ENCODE results near the gene MARCHF9. TPM values are rescaled to one million over a fixed set of nuclear protein-coding genes. Genes with fewer than 3 reads are reported as not detected.

MARCHF9 gene
- total RNA-seq, 1 donor from 2014 or later: 21.2 TPM

DNA sequence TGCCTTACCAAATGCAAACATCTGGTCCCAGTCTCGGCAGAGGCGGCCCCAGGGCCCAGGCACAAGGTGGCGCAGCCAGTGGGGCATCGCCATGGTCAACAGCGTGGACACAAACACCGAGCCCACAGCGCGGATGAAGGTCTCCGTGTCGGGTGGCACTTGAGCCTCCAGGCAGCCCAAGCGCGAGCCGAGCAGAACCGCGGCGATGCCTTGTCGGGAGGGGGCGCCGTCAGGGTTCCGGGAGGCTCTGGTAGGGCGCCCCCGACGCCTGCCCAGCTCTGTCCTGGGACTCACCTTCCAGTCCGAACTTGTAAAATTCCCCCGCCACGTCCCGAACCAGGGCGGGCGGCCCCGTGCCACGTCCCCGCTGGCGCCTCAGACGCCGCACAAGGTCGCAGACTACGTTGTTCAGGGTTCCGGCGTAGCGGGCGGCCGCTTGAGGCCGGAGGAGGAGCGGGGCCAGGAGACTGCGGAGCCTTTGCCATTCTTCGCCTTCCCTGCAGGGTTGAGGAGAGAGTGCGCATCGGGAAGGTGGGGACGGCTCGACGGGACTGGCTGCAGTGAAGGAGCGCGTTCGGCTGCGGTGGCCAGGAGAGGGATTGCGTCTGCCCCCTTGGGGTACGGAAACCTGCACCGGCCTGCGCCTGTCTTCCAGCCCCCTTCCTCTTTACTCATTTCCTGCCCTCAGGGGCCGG, 10.2 kb downstream of the MARCHF9 start:
- TF ChIP-seq, protein P1, sequence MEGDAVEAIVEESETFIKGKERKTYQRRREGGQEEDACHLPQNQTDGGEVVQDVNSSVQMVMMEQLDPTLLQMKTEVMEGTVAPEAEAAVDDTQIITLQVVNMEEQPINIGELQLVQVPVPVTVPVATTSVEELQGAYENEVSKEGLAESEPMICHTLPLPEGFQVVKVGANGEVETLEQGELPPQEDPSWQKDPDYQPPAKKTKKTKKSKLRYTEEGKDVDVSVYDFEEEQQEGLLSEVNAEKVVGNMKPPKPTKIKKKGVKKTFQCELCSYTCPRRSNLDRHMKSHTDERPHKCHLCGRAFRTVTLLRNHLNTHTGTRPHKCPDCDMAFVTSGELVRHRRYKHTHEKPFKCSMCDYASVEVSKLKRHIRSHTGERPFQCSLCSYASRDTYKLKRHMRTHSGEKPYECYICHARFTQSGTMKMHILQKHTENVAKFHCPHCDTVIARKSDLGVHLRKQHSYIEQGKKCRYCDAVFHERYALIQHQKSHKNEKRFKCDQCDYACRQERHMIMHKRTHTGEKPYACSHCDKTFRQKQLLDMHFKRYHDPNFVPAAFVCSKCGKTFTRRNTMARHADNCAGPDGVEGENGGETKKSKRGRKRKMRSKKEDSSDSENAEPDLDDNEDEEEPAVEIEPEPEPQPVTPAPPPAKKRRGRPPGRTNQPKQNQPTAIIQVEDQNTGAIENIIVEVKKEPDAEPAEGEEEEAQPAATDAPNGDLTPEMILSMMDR (IDR thresholded peaks at IDR 0.05): peak; percentile 36
- Histone ChIP-seq H3K36me3 (peaks cover 16% of the 10 kb centered on the region), H3K4me3 (peak overlapping the region; percentile 54), H3K4me1 (peaks cover 27% of the 10 kb centered on the region), H3K27me3 (peaks cover 46% of the 10 kb centered on the region), H3K27ac (no peak overlapping the region), H3K9me3 (no peaks in the 10 kb centered on the region)
- intact Hi-C loops (cut with DNase I): no loop called here
- ATAC-seq (peak; percentile 64), DNase-seq (peak; percentile 79)

DNA sequence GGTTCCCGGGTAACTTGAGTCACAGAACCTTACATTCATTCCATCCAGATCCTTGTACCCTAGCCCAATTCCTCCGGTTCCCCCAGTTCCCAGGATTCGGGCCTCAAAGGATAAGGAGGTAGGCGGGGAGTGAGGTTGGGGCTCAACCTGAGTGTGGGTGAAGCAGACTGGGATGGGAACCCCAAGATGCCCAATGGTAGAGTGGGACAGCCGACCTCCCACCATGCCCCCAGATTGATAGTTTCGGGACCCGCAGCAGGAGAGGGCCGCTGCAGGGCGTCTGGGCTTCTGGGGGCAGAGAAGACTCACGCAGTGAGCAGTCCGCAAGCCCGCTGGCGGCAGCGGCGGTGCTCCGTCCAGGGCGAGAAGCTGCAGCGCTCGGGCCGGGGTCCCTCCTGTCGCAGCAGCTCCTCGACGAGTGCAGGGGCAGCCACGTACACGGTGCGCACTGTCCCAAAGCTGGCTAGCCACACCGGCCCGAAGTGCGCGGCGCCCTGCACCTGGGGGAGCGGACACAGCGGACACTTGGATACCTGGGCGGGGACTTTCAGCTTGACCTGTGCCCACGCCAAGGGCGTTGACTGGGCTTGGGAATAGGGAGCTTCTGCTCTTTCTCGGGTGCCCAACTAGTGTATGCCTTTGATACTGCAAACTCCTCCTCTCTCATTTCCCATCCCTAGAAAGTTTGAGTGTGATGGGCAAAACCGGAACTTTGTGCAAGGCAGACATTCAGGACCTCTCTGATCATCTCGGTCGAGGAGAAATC, 11.0 kb downstream of the MARCHF9 start:
- no peaks in the 10 kb centered on the region for H3K9me3 ChIP-seq
- intact Hi-C loops (cut with DNase I): no loop called here
- H3K4me3 ChIP-seq: peak overlapping the region; percentile 54
- peak; percentile 21 for ATAC-seq
- no peak for DNase-seq
- peaks cover 24% of the 10 kb centered on the region for H3K36me3 ChIP-seq
- peaks cover 31% of the 10 kb centered on the region for H3K4me1 ChIP-seq
- TF ChIP-seq, protein P1 (IDR thresholded peaks at IDR 0.05): no peak
- H3K27me3 ChIP-seq: peaks cover 46% of the 10 kb centered on the region
- H3K27ac ChIP-seq: no peak overlapping the region

DNA sequence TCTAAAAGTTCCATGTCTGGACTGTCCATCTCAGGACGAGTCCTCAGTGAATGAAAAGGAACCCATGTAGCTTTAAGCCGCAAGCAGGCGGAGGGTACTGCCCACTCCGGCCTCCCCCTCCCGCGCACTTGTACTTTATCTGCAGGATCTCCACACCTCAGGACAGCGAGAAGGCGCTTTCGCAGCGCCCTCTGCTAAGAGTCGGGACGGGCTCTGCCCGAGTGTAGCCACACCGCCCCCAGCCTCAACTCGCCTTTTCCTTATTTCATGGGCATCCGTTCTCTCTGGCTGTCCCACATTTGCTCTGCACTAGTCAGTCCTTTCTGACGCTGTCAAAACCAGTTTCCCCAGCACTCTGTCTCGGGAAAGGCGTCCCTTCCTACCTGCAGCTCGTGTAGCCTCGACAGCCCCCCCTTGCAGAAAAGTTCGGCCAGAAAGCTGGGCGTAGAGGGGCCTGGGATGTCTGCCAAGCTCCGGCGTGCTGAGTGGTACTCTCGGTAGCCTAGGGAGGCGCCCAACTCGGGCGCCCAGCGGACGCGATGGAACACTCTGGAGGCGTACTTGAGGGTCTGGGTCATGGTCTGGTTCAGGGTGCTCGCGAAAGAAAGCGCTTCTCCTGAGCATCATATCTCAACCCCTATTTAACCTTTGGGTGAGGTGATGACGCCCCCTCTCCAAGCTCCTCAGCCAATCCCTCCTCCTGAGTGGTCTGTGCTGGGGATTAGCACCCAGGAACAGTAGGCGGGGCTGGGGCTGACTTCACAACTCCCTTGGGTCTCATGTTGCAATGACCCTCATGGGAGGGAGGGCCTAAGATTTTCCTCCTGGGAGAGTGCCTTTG, 11.8 kb downstream of the MARCHF9 start, which contains the start of gene CYP27B1:
TSS of gene CYP27B1 (minus strand) at position 615 of the 841 bp plus-strand sequence. CDS start at position 578, 37 bp downstream.
- TF ChIP-seq, protein P1 (IDR thresholded peaks at IDR 0.05): no peak
- H3K9me3 ChIP-seq: no peaks in the 10 kb centered on the region
- ATAC-seq (peak; percentile 21), DNase-seq (peak; percentile 77)
- intact Hi-C loops (cut with DNase I): no loop called here
- H3K27me3 ChIP-seq: peaks cover 46% of the 10 kb centered on the region
- H3K36me3 ChIP-seq: peaks cover 24% of the 10 kb centered on the region
- peaks cover 37% of the 10 kb centered on the region for H3K4me1 ChIP-seq
- H3K4me3 ChIP-seq: peak within 1 kb of the TSS; percentile 54
- no peak within 1 kb of the TSS for H3K27ac ChIP-seq

DNA sequence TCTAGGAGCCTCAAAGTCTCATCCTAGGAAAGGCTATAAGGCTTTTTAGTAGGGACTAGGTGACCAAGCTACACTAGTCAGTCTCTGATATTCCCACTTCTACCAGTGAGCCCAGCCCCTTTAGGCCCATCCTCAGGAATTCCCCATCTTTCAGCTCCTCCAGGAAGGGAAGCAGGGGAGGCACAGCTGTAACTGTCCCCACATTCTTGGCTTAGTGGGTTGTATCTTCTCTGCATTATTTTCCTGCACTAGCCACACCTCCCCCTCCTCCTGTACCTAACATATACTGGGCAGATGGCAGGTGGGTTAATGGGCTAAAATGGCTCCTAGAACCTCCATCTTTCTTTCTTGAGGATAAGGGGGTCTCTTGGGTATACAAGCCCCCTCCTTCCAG, 12.4 kb downstream of the MARCHF9 start:
- TF ChIP-seq, protein P1 (IDR thresholded peaks at IDR 0.05): no peak
- ATAC-seq: no peak
- Histone ChIP-seq H3K4me3 (no peak overlapping the region), H3K27ac (no peak overlapping the region), H3K9me3 (no peaks in the 10 kb centered on the region), H3K4me1 (peaks cover 37% of the 10 kb centered on the region), H3K27me3 (peaks cover 44% of the 10 kb centered on the region), H3K36me3 (peaks cover 24% of the 10 kb centered on the region)
- no peak for DNase-seq
- intact Hi-C loops (cut with DNase I): no loop called here

DNA sequence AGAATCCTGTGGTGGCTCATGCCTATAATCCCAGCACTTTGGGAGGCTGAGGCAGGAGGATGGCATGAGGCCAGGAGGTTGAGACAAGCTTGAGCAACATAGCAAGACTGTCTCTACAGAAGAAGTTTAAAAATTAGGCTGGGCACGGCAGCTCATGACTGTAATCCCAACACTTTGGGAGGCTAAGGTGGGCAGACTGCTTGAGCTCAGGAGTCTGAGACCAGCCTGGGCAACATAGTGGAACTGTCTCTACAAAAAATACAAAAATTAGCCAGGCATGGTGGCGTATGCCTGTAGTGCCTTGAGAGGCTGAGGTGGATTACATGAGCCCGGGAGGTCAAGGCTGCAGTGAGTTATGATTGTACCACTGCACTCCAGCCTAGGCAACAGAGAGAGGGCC, 13.0 kb downstream of the MARCHF9 start:
- TF ChIP-seq, protein P1 (IDR thresholded peaks at IDR 0.05): no peak
- Histone ChIP-seq H3K27me3 (peaks cover 39% of the 10 kb centered on the region), H3K36me3 (peaks cover 24% of the 10 kb centered on the region), H3K9me3 (no peaks in the 10 kb centered on the region), H3K4me1 (peaks cover 37% of the 10 kb centered on the region), H3K27ac (no peak overlapping the region), H3K4me3 (no peak overlapping the region)
- ATAC-seq (no peak), DNase-seq (no peak)
- intact Hi-C loops (cut with DNase I): no loop called here

Measured in upper lobe of right lung (tissue), 1 donor.